ENCODE results near the gene FEZ2.

FEZ2 gene

GRCh38 chr2:36534275-36534799, 63.6 kb downstream of the FEZ2 start:
- Mint-ChIP-seq H3K27ac (ENCODE audit: low read depth) (peak overlapping the region; percentile 50), H3K4me1 (no peaks in the 10 kb centered on the region), H3K27me3 (no peaks in the 10 kb centered on the region), H3K4me3 (no peak overlapping the region), H3K9me3 (no peaks in the 10 kb centered on the region), H3K36me3 (ENCODE audit: insufficient read depth) (peaks cover 3% of the 10 kb centered on the region)
- ATAC-seq (replicated peaks; ENCODE audit: extremely low read depth, poor library complexity, severe bottlenecking) = no peak
- no peak for DNase-seq (ENCODE audit: low spot score in 2 of 2)

- Mint-ChIP-seq H3K36me3 (ENCODE audit: insufficient read depth) (peaks cover 2% of the 10 kb centered on the region), H3K4me3 (no peak overlapping the region), H3K27ac (ENCODE audit: low read depth) (no peak overlapping the region), H3K27me3 (no peaks in the 10 kb centered on the region), H3K9me3 (no peaks in the 10 kb centered on the region), H3K4me1 (no peaks in the 10 kb centered on the region)
- ATAC-seq (replicated peaks; ENCODE audit: extremely low read depth, poor library complexity, severe bottlenecking) (no peak), DNase-seq (ENCODE audit: low spot score in 2 of 2) (no peak)
Observed at GRCh38 chr2:36530983-36531354, 67.0 kb downstream of the FEZ2 start.

- Mint-ChIP-seq H3K4me3 (no peak overlapping the region), H3K27me3 (no peaks in the 10 kb centered on the region), H3K27ac (ENCODE audit: low read depth) (no peak overlapping the region), H3K9me3 (no peaks in the 10 kb centered on the region), H3K4me1 (no peaks in the 10 kb centered on the region), H3K36me3 (ENCODE audit: insufficient read depth) (peaks cover 2% of the 10 kb centered on the region)
- no peak for DNase-seq (ENCODE audit: low spot score in 2 of 2)
- no peak for ATAC-seq (replicated peaks; ENCODE audit: extremely low read depth, poor library complexity, severe bottlenecking)
Observed at GRCh38 chr2:36530178-36530982, 67.6 kb downstream of the FEZ2 start.

- H3K36me3 Mint-ChIP-seq (ENCODE audit: insufficient read depth) = peaks cover 5% of the 10 kb centered on the region
- no peak for ATAC-seq (replicated peaks; ENCODE audit: extremely low read depth, poor library complexity, severe bottlenecking)
- H3K4me1 Mint-ChIP-seq = no peaks in the 10 kb centered on the region
- H3K27ac Mint-ChIP-seq (ENCODE audit: low read depth) = no peak overlapping the region
- no peaks in the 10 kb centered on the region for H3K9me3 Mint-ChIP-seq
- DNase-seq (ENCODE audit: low spot score in 2 of 2) = no peak
- H3K27me3 Mint-ChIP-seq = no peaks in the 10 kb centered on the region
- H3K4me3 Mint-ChIP-seq = no peak overlapping the region
Observed at GRCh38 chr2:36528766-36529392, 69.1 kb downstream of the FEZ2 start.

- Mint-ChIP-seq H3K4me1 (no peaks in the 10 kb centered on the region), H3K4me3 (no peak overlapping the region), H3K36me3 (ENCODE audit: insufficient read depth) (peaks cover 5% of the 10 kb centered on the region), H3K27me3 (no peaks in the 10 kb centered on the region), H3K27ac (ENCODE audit: low read depth) (no peak overlapping the region), H3K9me3 (no peaks in the 10 kb centered on the region)
- ATAC-seq (replicated peaks; ENCODE audit: extremely low read depth, poor library complexity, severe bottlenecking) = no peak
- DNase-seq (ENCODE audit: low spot score in 2 of 2) = no peak
Observed at GRCh38 chr2:36528274-36528673, 69.7 kb downstream of the FEZ2 start.

- no peak overlapping the region for H3K4me3 Mint-ChIP-seq
- no peak for ATAC-seq (replicated peaks; ENCODE audit: extremely low read depth, poor library complexity, severe bottlenecking)
- peaks cover 10% of the 10 kb centered on the region for H3K36me3 Mint-ChIP-seq (ENCODE audit: insufficient read depth)
- H3K27ac Mint-ChIP-seq (ENCODE audit: low read depth) = no peak overlapping the region
- no peaks in the 10 kb centered on the region for H3K9me3 Mint-ChIP-seq
- DNase-seq (ENCODE audit: low spot score in 2 of 2) = no peak
- no peaks in the 10 kb centered on the region for H3K4me1 Mint-ChIP-seq
- H3K27me3 Mint-ChIP-seq = no peaks in the 10 kb centered on the region
Observed at GRCh38 chr2:36526226-36526625, 71.7 kb downstream of the FEZ2 start.

GRCh38 chr2:36525245-36525644, 72.7 kb downstream of the FEZ2 start:
- Mint-ChIP-seq H3K27ac (ENCODE audit: low read depth) (no peak overlapping the region), H3K36me3 (ENCODE audit: insufficient read depth) (peaks cover 14% of the 10 kb centered on the region)
- no peak for ATAC-seq (replicated peaks; ENCODE audit: extremely low read depth, poor library complexity, severe bottlenecking)

GRCh38 chr2:36523153-36523552, 74.8 kb downstream of the FEZ2 start:
- ATAC-seq (replicated peaks; ENCODE audit: extremely low read depth, poor library complexity, severe bottlenecking) (no peak), DNase-seq (ENCODE audit: low spot score in 2 of 2) (no peak)
- H3K27me3 Mint-ChIP-seq = no peaks in the 10 kb centered on the region
- H3K27ac Mint-ChIP-seq (ENCODE audit: low read depth) = no peak overlapping the region
- H3K36me3 Mint-ChIP-seq (ENCODE audit: insufficient read depth) = peaks cover 16% of the 10 kb centered on the region
- H3K9me3 Mint-ChIP-seq = no peaks in the 10 kb centered on the region
- H3K4me1 Mint-ChIP-seq = no peaks in the 10 kb centered on the region
- H3K4me3 Mint-ChIP-seq = no peak overlapping the region

More at GRCh38 chr2:36525245-36525644, 72.7 kb downstream of the FEZ2 start:
- H3K4me3 Mint-ChIP-seq = no peak overlapping the region
- DNase-seq (ENCODE audit: low spot score in 2 of 2) = no peak
- no peaks in the 10 kb centered on the region for H3K4me1 Mint-ChIP-seq
- H3K27me3 Mint-ChIP-seq = no peaks in the 10 kb centered on the region
- no peaks in the 10 kb centered on the region for H3K9me3 Mint-ChIP-seq

GRCh38 chr2:36520431-36520830, 77.5 kb downstream of the FEZ2 start:
- ATAC-seq (replicated peaks; ENCODE audit: extremely low read depth, poor library complexity, severe bottlenecking) = no peak
- Mint-ChIP-seq H3K27ac (ENCODE audit: low read depth) (no peak overlapping the region), H3K4me3 (no peak overlapping the region), H3K9me3 (no peaks in the 10 kb centered on the region), H3K4me1 (no peaks in the 10 kb centered on the region), H3K27me3 (no peaks in the 10 kb centered on the region), H3K36me3 (ENCODE audit: insufficient read depth) (peaks cover 14% of the 10 kb centered on the region)
- DNase-seq (ENCODE audit: low spot score in 2 of 2) = no peak

- no peak for ATAC-seq (replicated peaks; ENCODE audit: extremely low read depth, poor library complexity, severe bottlenecking)
- DNase-seq (ENCODE audit: low spot score in 2 of 2) = no peak
- Mint-ChIP-seq H3K4me3 (no peak overlapping the region), H3K36me3 (ENCODE audit: insufficient read depth) (peaks cover 14% of the 10 kb centered on the region), H3K9me3 (no peaks in the 10 kb centered on the region), H3K4me1 (no peaks in the 10 kb centered on the region), H3K27me3 (no peaks in the 10 kb centered on the region), H3K27ac (ENCODE audit: low read depth) (no peak overlapping the region)
Observed at GRCh38 chr2:36516136-36516870, 81.7 kb downstream of the FEZ2 start.

GRCh38 chr2:36515538-36515937, 82.4 kb downstream of the FEZ2 start:
- H3K36me3 Mint-ChIP-seq (ENCODE audit: insufficient read depth) = peaks cover 12% of the 10 kb centered on the region
- ATAC-seq (replicated peaks; ENCODE audit: extremely low read depth, poor library complexity, severe bottlenecking) = no peak
- no peaks in the 10 kb centered on the region for H3K27me3 Mint-ChIP-seq

GRCh38 chr2:36513661-36514060, 84.3 kb downstream of the FEZ2 start:
- ATAC-seq (replicated peaks; ENCODE audit: extremely low read depth, poor library complexity, severe bottlenecking) (no peak), DNase-seq (ENCODE audit: low spot score in 2 of 2) (no peak)
- no peaks in the 10 kb centered on the region for H3K9me3 Mint-ChIP-seq
- peaks cover 8% of the 10 kb centered on the region for H3K36me3 Mint-ChIP-seq (ENCODE audit: insufficient read depth)
- H3K27me3 Mint-ChIP-seq = no peaks in the 10 kb centered on the region
- H3K4me3 Mint-ChIP-seq = no peak overlapping the region
- no peaks in the 10 kb centered on the region for H3K4me1 Mint-ChIP-seq
- no peak overlapping the region for H3K27ac Mint-ChIP-seq (ENCODE audit: low read depth)

More at GRCh38 chr2:36515538-36515937, 82.4 kb downstream of the FEZ2 start:
- no peaks in the 10 kb centered on the region for H3K9me3 Mint-ChIP-seq
- H3K27ac Mint-ChIP-seq (ENCODE audit: low read depth) = no peak overlapping the region
- no peak overlapping the region for H3K4me3 Mint-ChIP-seq
- DNase-seq (ENCODE audit: low spot score in 2 of 2) = no peak
- no peaks in the 10 kb centered on the region for H3K4me1 Mint-ChIP-seq
